CD4-positive, CD25-positive, alpha-beta regulatory T cell (primary cell): ENCODE results near the gene DRAP1. TPM values are rescaled to one million over a fixed set of nuclear protein-coding genes. Genes with fewer than 3 reads are reported as not detected.

Experiments used
- ATAC-seq, 2 donors: fragments of 150-1000 bp; cut with Tn5 transposase; one replicate each; pipeline ENCODE4 v1.10.0; 2021; ENCODE audit warnings: low read depth in 2 of 2, moderate number of reproducible peaks in 2 of 2, moderate library complexity in 1 of 2
- DNase-seq, 3 donors: peaks; one replicate each; pipeline versions ENCODE4 v3.0.0 to v3.0.0-alpha.2; 2012 to 2022; ENCODE audit warnings: mixed read lengths in 1 of 3
- H3K27ac ChIP-seq: one replicate; pipeline ENCODE4 v1.7.0; 2013; ENCODE audit warnings: mild to moderate bottlenecking, low read length; ENCODE audit not compliant: insufficient read depth, poor library complexity, severe bottlenecking
- H3K27me3 ChIP-seq: one replicate; pipeline ENCODE4 v1.7.0; 2013; ENCODE audit warnings: low read length; ENCODE audit not compliant: control insufficient read depth, insufficient read depth
- H3K36me3 ChIP-seq: one replicate; pipeline ENCODE4 v1.7.0; 2013; ENCODE audit warnings: mild to moderate bottlenecking, low read length, moderate library complexity; ENCODE audit not compliant: control insufficient read depth, insufficient read depth
- H3K4me1 ChIP-seq: 2 replicates; pipeline ENCODE4 v1.7.0; 2013; ENCODE audit warnings: mild to moderate bottlenecking, low read length; ENCODE audit not compliant: insufficient read depth, control insufficient read depth, poor library complexity, severe bottlenecking
- H3K4me3 ChIP-seq: one replicate; pipeline ENCODE4 v1.7.0; 2013; ENCODE audit warnings: low read depth, mild to moderate bottlenecking, low read length, moderate library complexity
- H3K9me3 ChIP-seq, 2 experiments: 1 replicate in 1 of 2; 2 replicates in 1 of 2; pipeline ENCODE4 v1.7.0; 2013; ENCODE audit warnings: low read length in 2 of 2, mild to moderate bottlenecking in 1 of 2, moderate library complexity in 1 of 2; ENCODE audit not compliant: control insufficient read depth in 2 of 2
- H3K27ac Mint-ChIP-seq, 3 donors: one replicate each; pipeline ENCODE4 v1.8.0; 2020 to 2022; ENCODE audit warnings: mild to moderate bottlenecking in 3 of 3, mixed read lengths in 3 of 3, moderate library complexity in 2 of 3
- H3K27me3 Mint-ChIP-seq: one replicate; pipeline ENCODE4 v1.8.0; 2022; ENCODE audit warnings: mild to moderate bottlenecking, mixed read lengths
- H3K36me3 Mint-ChIP-seq: one replicate; pipeline ENCODE4 v1.8.0; 2020; ENCODE audit warnings: mixed read lengths
- H3K4me1 Mint-ChIP-seq, 4 donors: one replicate each; pipeline ENCODE4 v1.8.0; 2020 to 2022; ENCODE audit warnings: mixed read lengths in 4 of 4, mild to moderate bottlenecking in 1 of 4
- H3K4me3 Mint-ChIP-seq, 4 donors: one replicate each; pipeline ENCODE4 v1.8.0; 2020 to 2022; ENCODE audit warnings: mild to moderate bottlenecking in 4 of 4, mixed read lengths in 4 of 4, moderate library complexity in 3 of 4
- H3K9me3 Mint-ChIP-seq, 7 donors: one replicate each; pipeline ENCODE4 v1.8.0; 2020 to 2022; ENCODE audit warnings: mixed read lengths in 7 of 7, mild to moderate bottlenecking in 3 of 7, moderate library complexity in 2 of 7
- polyA plus RNA-seq, 4 donors: library from polyadenylated mRNA; unstranded; fragments of 300-500 nt; fragmentation: Illumina TruSeq; gene quantifications; one replicate each; pipeline ENCODE4 v1.2.3, GENCODE V29; 2021
- total RNA-seq: library from RNA; stranded (reverse); gene quantifications from one replicate; pipeline ENCODE4 v1.2.3, GENCODE V29; 2022

Gene DRAP1
- total and polyA plus RNA-seq, 5 donors from 2014 or later: 78.2 to 106 (median 82.8) TPM

- H3K4me3 Mint-ChIP-seq: peak overlapping the region; percentile 73 to 99 (median 88)
- H3K4me1 Mint-ChIP-seq: peaks cover 0 to 32% (median 10%) of the 10 kb centered on the region in 4 donors
- no peaks in the 10 kb centered on the region for H3K27me3 ChIP-seq
- peak overlapping the region; percentile 61 for H3K4me3 ChIP-seq
- H3K9me3 Mint-ChIP-seq: no peaks in the 10 kb centered on the region
- peak overlapping the region; percentile 63 to 95 (median 79) for H3K27ac Mint-ChIP-seq
- ATAC-seq: peak; percentile 88 to 92
- peak overlapping the region; percentile 88 for H3K27ac ChIP-seq
- no peaks in the 10 kb centered on the region for H3K9me3 ChIP-seq
- H3K27me3 Mint-ChIP-seq: peaks cover 11% of the 10 kb centered on the region
- H3K36me3 Mint-ChIP-seq: no peaks in the 10 kb centered on the region
- H3K4me1 ChIP-seq: peaks cover 16% of the 10 kb centered on the region
- peak; percentile 93 to 96 (median 93) for DNase-seq
- H3K36me3 ChIP-seq: no peaks in the 10 kb centered on the region
These were observed 45.7 kb upstream of the DRAP1 start for GRCh38 chr11:65873318-65874156.

DNA sequence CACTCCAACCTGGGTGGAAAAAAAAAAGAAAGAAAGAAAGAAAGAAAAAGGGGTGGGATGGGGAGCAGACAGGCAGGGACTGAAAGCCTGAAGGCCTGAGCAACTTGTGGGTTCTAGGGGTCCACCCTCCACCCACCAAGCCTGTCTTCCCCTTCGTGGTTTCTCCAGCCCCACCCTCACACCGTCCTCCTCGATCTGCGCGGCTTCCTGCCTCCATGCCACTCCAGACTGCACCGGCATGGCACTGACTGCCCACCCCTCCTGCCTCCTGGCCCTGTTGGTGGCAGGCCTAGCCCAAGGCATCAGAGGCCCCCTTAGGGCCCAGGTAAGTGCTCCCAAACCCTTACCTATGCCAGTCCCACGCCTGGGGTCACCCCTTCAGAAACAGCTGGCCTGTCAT is 39.6 kb upstream of the DRAP1 start, which contains the start of gene CTSW:
TSS of gene CTSW (plus strand) at position 221 of the 400 bp plus-strand sequence. CDS start at position 239, 18 bp downstream.
- Histone ChIP-seq H3K4me1 (peaks cover 27% of the 10 kb centered on the region), H3K36me3 (peaks cover 14% of the 10 kb centered on the region), H3K27ac (peak within 1 kb of the TSS; percentile 33), H3K9me3 (no peaks in the 10 kb centered on the region), H3K4me3 (no peak within 1 kb of the TSS), H3K27me3 (no peaks in the 10 kb centered on the region)
- no peaks in the 10 kb centered on the region for H3K27me3 Mint-ChIP-seq
- DNase-seq (peak in 1 of 3 donors; percentile 61), ATAC-seq (peak; percentile 61 to 62)
- H3K36me3 Mint-ChIP-seq: peaks cover 6% of the 10 kb centered on the region
- peaks cover 0 to 45% (median 17%) of the 10 kb centered on the region in 4 donors for H3K4me1 Mint-ChIP-seq
- peak within 1 kb of the TSS in 2 of 3 donors; percentile 66 to 69 for H3K27ac Mint-ChIP-seq
- peak within 1 kb of the TSS in 3 of 4 donors; percentile 41 to 75 (median 75) for H3K4me3 Mint-ChIP-seq
- H3K9me3 Mint-ChIP-seq: no peaks in the 10 kb centered on the region

DNA sequence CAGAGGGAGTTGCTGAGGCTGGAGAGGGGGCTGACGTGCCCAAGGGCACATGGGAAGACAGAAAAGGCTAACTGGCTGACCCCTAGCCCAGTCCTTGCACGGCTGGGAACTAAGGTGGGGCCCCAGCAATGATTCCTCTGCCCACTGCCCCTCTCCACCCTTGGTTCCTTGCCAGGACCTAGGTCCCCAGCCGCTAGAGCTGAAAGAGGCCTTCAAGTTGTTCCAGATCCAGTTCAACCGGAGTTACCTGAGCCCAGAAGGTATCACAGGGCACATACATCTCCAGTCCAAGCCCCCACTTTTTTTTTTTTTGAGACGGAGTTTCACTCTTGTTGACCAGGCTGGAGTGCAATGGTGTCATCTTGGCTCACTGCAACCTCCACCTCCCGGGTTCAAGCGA is 39.2 kb upstream of the DRAP1 start:
- DNase-seq (no peak), ATAC-seq (no peak)
- H3K27ac Mint-ChIP-seq: peak overlapping the region in 2 of 3 donors; percentile 12 to 36
- Histone ChIP-seq H3K27me3 (no peaks in the 10 kb centered on the region), H3K4me3 (no peak overlapping the region), H3K36me3 (peaks cover 14% of the 10 kb centered on the region), H3K9me3 (no peaks in the 10 kb centered on the region), H3K27ac (peak overlapping the region; percentile 33), H3K4me1 (peaks cover 32% of the 10 kb centered on the region)
- H3K4me1 Mint-ChIP-seq: peaks cover 0 to 49% (median 20%) of the 10 kb centered on the region in 4 donors
- no peaks in the 10 kb centered on the region for H3K9me3 Mint-ChIP-seq
- peaks cover 9% of the 10 kb centered on the region for H3K36me3 Mint-ChIP-seq
- H3K27me3 Mint-ChIP-seq: no peaks in the 10 kb centered on the region
- no peak overlapping the region for H3K4me3 Mint-ChIP-seq

- Histone ChIP-seq H3K4me3 (no peak overlapping the region), H3K27me3 (no peaks in the 10 kb centered on the region), H3K4me1 (peaks cover 33% of the 10 kb centered on the region), H3K27ac (no peak overlapping the region), H3K36me3 (peaks cover 19% of the 10 kb centered on the region), H3K9me3 (no peaks in the 10 kb centered on the region)
- DNase-seq (no peak), ATAC-seq (no peak)
- Mint-ChIP-seq H3K9me3 (no peaks in the 10 kb centered on the region), H3K4me1 (peaks cover 0 to 53% (median 23%) of the 10 kb centered on the region in 4 donors), H3K27ac (peak overlapping the region in 2 of 3 donors; percentile 21 to 69), H3K36me3 (peaks cover 9% of the 10 kb centered on the region), H3K4me3 (peak overlapping the region in 2 of 4 donors; percentile 41 to 56), H3K27me3 (no peaks in the 10 kb centered on the region)
These were observed 38.3 kb upstream of the DRAP1 start for GRCh38 chr11:65880844-65881421.

DNA sequence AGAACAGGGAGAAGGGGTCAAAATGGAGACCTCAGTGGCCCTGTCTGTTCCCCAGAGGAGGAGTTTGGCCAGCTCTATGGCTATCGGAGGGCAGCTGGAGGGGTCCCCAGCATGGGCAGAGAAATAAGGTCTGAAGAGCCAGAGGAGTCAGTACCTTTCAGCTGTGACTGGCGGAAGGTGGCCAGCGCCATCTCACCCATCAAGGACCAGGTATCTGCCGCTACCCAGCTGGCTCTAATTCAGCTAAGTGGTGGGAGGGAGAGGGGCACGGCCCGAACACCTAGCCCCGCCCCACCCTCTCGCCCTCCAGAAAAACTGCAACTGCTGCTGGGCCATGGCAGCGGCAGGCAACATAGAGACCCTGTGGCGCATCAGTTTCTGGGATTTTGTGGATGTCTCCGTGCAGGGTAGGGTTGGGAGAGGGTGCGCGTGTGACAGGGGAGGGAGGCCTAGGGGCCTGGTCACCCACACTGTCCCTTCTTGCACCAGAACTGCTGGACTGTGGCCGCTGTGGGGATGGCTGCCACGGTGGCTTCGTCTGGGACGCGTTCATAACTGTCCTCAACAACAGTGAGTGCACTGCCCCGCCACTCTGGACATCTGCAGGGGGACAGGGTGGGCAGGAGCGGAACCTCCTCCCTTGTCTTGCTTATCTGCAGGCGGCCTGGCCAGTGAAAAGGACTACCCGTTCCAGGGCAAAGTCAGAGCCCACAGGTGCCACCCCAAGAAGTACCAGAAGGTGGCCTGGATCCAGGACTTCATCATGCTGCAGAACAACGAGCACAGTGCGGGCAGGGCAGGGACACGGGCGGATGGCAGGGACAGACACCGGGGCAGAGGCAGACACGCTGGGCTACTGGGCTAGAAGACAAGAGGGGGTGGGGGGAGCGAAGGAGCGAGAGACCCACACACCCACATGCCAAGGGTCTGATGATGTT is 36.8 kb upstream of the DRAP1 start:
- no peaks in the 10 kb centered on the region for H3K27me3 ChIP-seq
- DNase-seq (no peak), ATAC-seq (no peak)
- H3K4me3 ChIP-seq: no peak overlapping the region
- H3K4me3 Mint-ChIP-seq: peak overlapping the region in 1 of 4 donors; percentile 29
- H3K27me3 Mint-ChIP-seq: no peaks in the 10 kb centered on the region
- peaks cover 19% of the 10 kb centered on the region for H3K36me3 ChIP-seq
- peaks cover 13% of the 10 kb centered on the region for H3K36me3 Mint-ChIP-seq
- H3K9me3 Mint-ChIP-seq: no peaks in the 10 kb centered on the region
- H3K27ac Mint-ChIP-seq: peak overlapping the region in 1 of 3 donors; percentile 38
- H3K27ac ChIP-seq: no peak overlapping the region
- H3K4me1 Mint-ChIP-seq: peaks cover 0 to 61% (median 30%) of the 10 kb centered on the region in 4 donors
- peaks cover 33% of the 10 kb centered on the region for H3K4me1 ChIP-seq
- no peaks in the 10 kb centered on the region for H3K9me3 ChIP-seq

- no peak overlapping the region for H3K4me3 ChIP-seq
- no peaks in the 10 kb centered on the region for H3K27me3 ChIP-seq
- peaks cover 40% of the 10 kb centered on the region for H3K4me1 ChIP-seq
- H3K9me3 Mint-ChIP-seq: no peaks in the 10 kb centered on the region
- no peak overlapping the region for H3K27ac ChIP-seq
- peaks cover 13% of the 10 kb centered on the region for H3K36me3 Mint-ChIP-seq
- peak overlapping the region in 2 of 4 donors; percentile 54 to 58 for H3K4me3 Mint-ChIP-seq
- H3K27me3 Mint-ChIP-seq: no peaks in the 10 kb centered on the region
- ATAC-seq (no peak), DNase-seq (no peak)
- H3K9me3 ChIP-seq: no peaks in the 10 kb centered on the region
- H3K36me3 ChIP-seq: peaks cover 19% of the 10 kb centered on the region
- H3K4me1 Mint-ChIP-seq: peaks cover 0 to 66% (median 34%) of the 10 kb centered on the region in 4 donors
- H3K27ac Mint-ChIP-seq: no peak overlapping the region
These were observed 36.0 kb upstream of the DRAP1 start for GRCh38 chr11:65883058-65883761.
